GM11168 (cell line): ENCODE data around the gene ZSCAN16.
"Not testable (repeated sequence)": the region's sequence is repeated elsewhere in the genome, so short reads cannot be mapped to it uniquely, and the experiment has no call there.

ENCODE experiments used
- in situ Hi-C: fragments of 300-500 bp; cut with MboI; formaldehyde crosslinking; loops from one replicate; pipeline ENCODE4 v1.12.0; 2022; ENCODE audit warnings: low sequenced_read_pairs; ENCODE audit not compliant: unreplicated experiment

The ZSCAN16 gene

GRCh38 chr6:28124350-28124970 is at the start of gene ZSCAN16:
Gene ZSCAN16, plus strand, starts transcription at chr6:28124609. Its CDS starts 835 bp downstream, at chr6:28125444.
- in situ Hi-C loops, result no loop called here

GRCh38 chr6:28078050-28078449 is 46.4 kb upstream of the ZSCAN16 start:
- in situ Hi-C loops, result no loop called here

GRCh38 chr6:28078836-28079235 is 45.6 kb upstream of the ZSCAN16 start:
- in situ Hi-C loops, result no loop called here

DNA sequence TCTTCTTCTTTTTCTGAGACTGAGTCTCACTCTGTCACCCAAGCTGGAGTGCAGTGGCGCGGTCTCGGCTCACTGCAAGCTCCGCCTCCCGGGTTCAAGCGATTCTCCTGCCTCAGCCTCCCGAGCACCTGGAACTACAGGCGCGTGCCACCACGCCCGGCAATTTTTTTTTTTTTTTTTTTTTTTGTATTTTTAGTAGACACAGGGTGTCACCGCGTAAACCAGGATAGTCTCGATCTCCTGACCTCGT is 44.1 kb upstream of the ZSCAN16 start, which contains the start of gene ZNF165:
TSS of gene ZNF165 (plus strand) at position 188 of the 250 bp plus-strand sequence. CDS start 4,913 bp downstream, outside the sequence.
- in situ Hi-C loops, result not testable (repeated sequence)

GRCh38 chr6:28080631-28081485 is 43.6 kb upstream of the ZSCAN16 start:
- in situ Hi-C loops, result no loop called here

GRCh38 chr6:28081486-28081751 is 43.0 kb upstream of the ZSCAN16 start:
- in situ Hi-C loops, result no loop called here

DNA sequence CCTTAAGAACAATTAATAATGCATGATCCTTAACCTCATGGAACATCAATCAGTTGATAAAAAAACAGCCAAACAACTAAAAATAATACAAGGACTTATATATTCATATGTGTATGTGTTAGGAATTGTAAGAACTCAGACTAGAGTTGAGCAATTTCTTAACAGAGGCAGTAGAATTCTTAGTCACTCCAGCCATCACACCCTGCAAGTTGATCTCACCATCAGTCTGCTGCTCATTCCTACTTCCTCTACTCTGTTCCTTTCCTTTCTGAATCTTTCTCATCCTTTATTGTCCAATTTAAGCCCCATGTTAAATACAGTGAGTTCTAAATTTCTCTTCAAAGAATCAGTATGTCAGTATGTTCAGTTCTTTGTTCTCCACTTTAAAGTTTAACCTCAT is 41.5 kb upstream of the ZSCAN16 start:
- in situ Hi-C loops, result no loop called here

- in situ Hi-C loops, result no loop called here
Observed at GRCh38 chr6:28089054-28089453, 35.4 kb upstream of the ZSCAN16 start.

- in situ Hi-C loops, result no loop called here
Observed at GRCh38 chr6:28090917-28091586, 33.4 kb upstream of the ZSCAN16 start.

- in situ Hi-C loops, result not testable (repeated sequence)
Observed at GRCh38 chr6:28102222-28102621, 22.2 kb upstream of the ZSCAN16 start.

DNA sequence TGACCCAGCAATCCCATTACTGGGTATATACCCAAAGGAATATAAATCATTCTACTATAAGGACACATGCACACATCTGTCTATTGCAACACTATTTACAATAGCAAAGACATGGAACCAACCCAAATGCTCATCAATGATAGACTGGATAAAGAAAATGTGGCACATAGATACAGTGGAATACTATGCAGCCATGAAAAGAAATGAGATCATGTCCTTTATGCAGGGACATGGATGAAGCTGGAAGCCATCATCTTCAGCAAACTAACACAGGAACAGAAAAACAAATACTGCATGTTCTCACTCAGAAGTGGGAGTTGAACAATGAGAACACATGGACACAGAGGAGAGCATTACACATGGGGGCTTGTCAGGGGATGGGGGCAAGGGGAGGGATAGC is 21.7 kb upstream of the ZSCAN16 start:
- in situ Hi-C loops, result not testable (repeated sequence)

DNA sequence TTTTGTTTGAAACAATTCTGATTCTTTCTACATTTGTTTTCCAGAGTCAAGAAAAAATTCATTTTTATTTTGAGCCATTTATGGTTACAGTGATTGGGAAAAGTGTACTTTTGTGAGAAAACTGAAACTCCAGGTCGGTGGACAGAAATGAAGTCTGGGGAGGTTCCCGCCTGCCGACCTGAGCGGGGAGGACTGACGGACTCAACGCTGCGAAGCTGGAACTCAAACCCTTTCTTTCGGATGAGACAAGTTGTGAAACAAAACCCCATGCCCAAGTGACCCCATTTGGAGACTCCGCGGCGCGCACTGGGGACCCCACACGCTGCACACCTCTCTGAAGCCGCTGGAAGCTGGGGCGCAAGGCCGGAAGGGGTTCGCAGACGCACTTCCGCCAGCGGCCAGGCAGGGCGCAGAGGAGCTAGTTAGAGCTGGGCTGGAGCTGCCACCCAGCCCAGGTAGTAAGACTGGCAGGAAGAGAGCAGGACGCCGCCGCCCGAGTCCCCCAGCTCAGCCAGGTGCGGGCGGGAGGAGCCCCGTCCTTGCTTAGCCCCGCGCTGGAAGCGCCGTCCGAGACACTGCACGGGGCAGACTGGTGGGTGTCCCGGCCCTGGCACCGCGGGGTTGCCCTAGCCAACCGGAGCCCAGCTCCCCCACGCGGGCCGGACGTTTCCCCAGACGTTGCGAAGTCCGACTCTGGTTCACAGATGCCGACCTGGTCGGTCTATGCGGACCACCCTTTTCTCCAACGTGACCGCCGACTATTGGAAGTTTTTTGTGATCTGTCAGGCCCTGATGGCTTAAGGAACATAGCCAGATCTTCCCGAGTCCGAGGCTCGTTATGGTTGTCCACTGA is 19.8 kb upstream of the ZSCAN16 start:
- in situ Hi-C loops, result no loop called here

GRCh38 chr6:28105245-28105639 is 19.2 kb upstream of the ZSCAN16 start:
- in situ Hi-C loops, result no loop called here

DNA sequence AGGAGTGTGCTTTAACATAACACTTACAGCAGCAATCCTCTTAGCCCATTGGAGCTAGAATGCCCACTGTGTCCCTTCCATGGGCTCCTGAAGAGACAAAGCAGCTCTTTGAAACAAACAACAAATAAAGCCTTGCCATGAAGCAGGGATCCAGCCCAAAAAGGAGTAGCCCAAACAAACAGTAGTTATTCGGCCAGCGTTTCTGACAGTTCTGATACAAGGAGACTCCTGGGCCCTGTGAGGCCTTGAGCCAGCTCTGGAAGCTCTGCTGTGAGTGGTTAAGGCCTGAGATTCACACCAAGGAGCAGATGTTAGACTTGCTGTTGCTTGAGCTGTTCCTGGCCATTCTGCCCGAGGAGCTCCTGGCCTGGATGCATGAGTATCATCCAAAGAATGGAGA is 16.9 kb upstream of the ZSCAN16 start:
- in situ Hi-C loops, result no loop called here

DNA sequence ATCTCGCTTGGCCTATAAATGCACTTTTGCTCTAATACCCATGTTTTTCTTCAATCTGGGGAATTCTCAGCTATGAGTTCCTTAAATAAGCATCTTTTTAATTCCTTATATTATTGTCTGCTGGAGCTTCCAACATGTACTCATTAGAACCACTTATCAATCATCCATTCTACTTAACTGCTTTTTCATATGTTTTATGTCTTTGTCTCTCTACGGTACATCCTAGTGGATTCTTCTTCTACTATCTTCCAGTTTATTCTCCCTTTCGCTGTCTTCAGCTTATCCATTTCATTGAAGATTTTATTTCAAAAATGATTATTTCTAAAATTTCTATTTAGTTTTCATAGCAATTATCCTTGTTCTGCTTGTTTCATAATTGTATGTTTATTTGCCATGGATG is 12.4 kb upstream of the ZSCAN16 start:
- in situ Hi-C loops, result no loop called here

DNA sequence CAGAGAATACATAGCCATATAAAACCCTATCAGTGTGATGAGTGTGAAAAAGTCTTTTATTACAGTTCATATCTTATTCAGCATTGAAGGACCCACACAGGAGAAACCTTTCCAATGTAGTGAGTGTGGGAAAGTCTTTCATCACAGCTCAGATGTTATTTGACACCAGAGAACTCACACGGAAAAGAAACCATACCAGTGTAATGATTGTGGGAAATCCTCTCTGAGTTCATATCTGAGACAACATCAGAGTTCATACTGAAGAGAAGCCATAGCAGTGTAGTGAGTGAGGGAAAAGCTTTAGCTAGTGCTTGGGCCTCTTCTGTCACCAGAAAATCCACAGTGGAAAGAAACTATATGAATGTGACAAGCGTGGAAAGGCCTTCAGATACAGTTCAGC is 8.6 kb upstream of the ZSCAN16 start:
- in situ Hi-C loops, result no loop called here

DNA sequence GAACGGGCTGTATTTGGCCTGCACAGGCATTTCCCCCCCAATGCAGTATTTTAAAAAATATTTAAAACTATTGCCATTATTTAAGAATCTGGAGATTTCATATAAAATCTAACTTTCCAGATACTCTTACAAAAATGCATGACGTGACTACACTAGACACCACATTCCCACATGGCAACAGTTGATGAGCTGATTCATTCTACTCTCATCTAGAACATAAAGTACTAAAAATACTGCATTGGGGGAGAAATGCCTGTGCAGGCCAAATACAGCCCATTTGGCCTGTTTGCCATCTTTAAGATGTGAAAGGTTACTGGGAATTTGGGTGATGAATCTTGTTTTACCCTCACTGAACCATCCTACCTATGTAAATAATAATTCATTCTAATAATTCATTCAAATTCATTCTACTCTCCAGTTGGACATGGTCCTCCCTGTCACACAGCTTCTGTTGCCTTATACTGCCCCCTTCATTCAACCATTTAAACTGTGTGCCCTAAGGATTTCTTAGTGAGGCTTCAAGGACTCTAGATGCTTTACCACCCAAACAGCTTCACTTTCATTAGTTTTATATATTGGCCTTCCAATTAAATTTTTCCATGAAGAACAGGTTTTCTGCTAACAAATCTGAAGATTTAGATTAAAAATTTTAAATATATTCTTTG is 6.9 kb upstream of the ZSCAN16 start:
- in situ Hi-C loops, result no loop called here

GRCh38 chr6:28118217-28118616 is 6.2 kb upstream of the ZSCAN16 start:
- in situ Hi-C loops, result no loop called here

- in situ Hi-C loops, result no loop called here
Observed at GRCh38 chr6:28121876-28122275, 2.5 kb upstream of the ZSCAN16 start.

DNA sequence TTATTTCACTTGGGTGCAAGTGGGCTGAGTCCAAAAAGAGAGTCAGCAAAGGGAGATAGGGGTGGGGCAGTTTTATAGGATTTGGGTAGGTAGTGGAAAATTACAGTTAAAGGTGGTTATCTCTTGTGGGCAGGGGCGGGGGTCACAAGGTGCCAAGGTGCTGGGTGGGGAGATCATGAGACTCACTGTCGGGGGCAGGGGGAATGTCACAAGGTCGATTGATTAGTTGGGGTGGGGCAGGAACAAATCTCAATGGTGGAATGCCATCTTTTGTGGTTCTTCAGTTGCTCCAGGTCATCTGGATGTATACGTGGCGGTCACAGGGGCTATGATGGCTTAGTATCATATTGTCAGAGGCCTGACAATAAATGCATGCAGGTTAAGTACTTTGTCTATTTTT is 2.1 kb upstream of the ZSCAN16 start:
- in situ Hi-C loops, result not testable (repeated sequence)
